ENCODE data around the gene PGP.

- no peak for TF ChIP-seq POLR2A (IDR thresholded peaks at IDR 0.05)
- no peak for TF ChIP-seq CTCF (IDR thresholded peaks at IDR 0.05)
Measured at GRCh38 chr16:2246301-2246885, 31.8 kb upstream of the PGP start.

All from uterus (tissue), 2 donors.